ENCODE results near the gene HAX1.

- TF ChIP-seq CTCF (IDR thresholded peaks at IDR 0.05; ENCODE audit: low read depth, low read length, missing input control): no peak
- TF ChIP-seq YY1 (IDR thresholded peaks at IDR 0.05): no peak
- no peak for TF ChIP-seq HNF4A (conservative IDR thresholded peaks at IDR 0.05)
- TF ChIP-seq FOXA1 (IDR thresholded peaks at IDR 0.05): no peak
- TF ChIP-seq MAX (IDR thresholded peaks at IDR 0.05): no peak
- TF ChIP-seq SP1 (IDR thresholded peaks at IDR 0.05): no peak
- no peak for TF ChIP-seq JUND (IDR thresholded peaks at IDR 0.05)
- TF ChIP-seq REST (IDR thresholded peaks at IDR 0.05): no peak
- no peak for TF ChIP-seq ZBTB33 (IDR thresholded peaks at IDR 0.05)
- TF ChIP-seq TAF1 (conservative IDR thresholded peaks at IDR 0.05): no peak
- TF ChIP-seq ATF3 (IDR thresholded peaks at IDR 0.05): no peak
- no peak for TF ChIP-seq GABPA (IDR thresholded peaks at IDR 0.05 in 1 of 2, conservative IDR thresholded peaks at IDR 0.05 in 1 of 2)
- TF ChIP-seq RAD21 (IDR thresholded peaks at IDR 0.05): no peak
Measured at GRCh38 chr1:154222918-154223317, 49.5 kb upstream of the HAX1 start.

Measured in liver (tissue), 3 donors.